ENCODE results near the gene RHBDF1.

GRCh38 chr16:78444-79150, 6.2 kb upstream of the RHBDF1 start:
- TF ChIP-seq POLR2AphosphoS5 (IDR thresholded peaks at IDR 0.05), result peak; percentile 9
- TF ChIP-seq POLR2A (IDR thresholded peaks at IDR 0.05), result no peak
- TF ChIP-seq CTCF (IDR thresholded peaks at IDR 0.05), result no peak

Measured in prostate gland (tissue), 2 donors.